PC-3 (cell line): ENCODE data around the gene MDM1. TPM values are rescaled to one million over a fixed set of nuclear protein-coding genes. Genes with fewer than 3 reads are reported as not detected.

Experiments
- ATAC-seq: fragments of 200-7000 bp; cut with Tn5 transposase; 2 replicates; pipeline ENCODE4 v1.9.1; 2020; ENCODE audit warnings: mild to moderate bottlenecking, moderate library complexity
- BruUV-seq: library from RNA; stranded (reverse); fragments of 400-500 nt; replicated peaks from 2 replicates; lab custom pipeline; 2021; lab: Mats Ljungman, UMichigan
- CTCF ChIA-PET: fragments of 300-600 bp; sonication (Branson Sonifier 250); formaldehyde crosslinking; loops from one replicate; lab custom pipeline; 2022; ENCODE audit warnings: antibody characterized with exemption; lab: Charles Lee
- POLR2A ChIA-PET: fragments of 300-600 bp; sonication (Branson Sonifier 250); formaldehyde crosslinking; loops from one replicate; lab custom pipeline; 2022; ENCODE audit warnings: antibody characterized with exemption; ENCODE audit not compliant: unreplicated experiment; lab: Charles Lee
- DNase-seq: peaks from one replicate; pipeline ENCODE4 v3.0.0-alpha.2; 2015
- H2AFZ ChIP-seq: fragments of 300-600 bp; sonication (generic); 2 replicates; pipeline ENCODE4 v1.6.0; 2016; ENCODE audit warnings: antibody characterized with exemption, low read length
- H3F3A ChIP-seq: fragments of 300-600 bp; sonication (generic); one replicate; pipeline ENCODE4 v1.6.0; 2017; ENCODE audit warnings: antibody characterized with exemption, low read length, control low read depth, mild to moderate bottlenecking; ENCODE audit not compliant: unreplicated experiment
- H3K27ac ChIP-seq: fragments of 300-600 bp; sonication (generic); 2 replicates; pipeline ENCODE4 v1.5.1; 2016; ENCODE audit warnings: mild to moderate bottlenecking, low read length
- H3K27me3 ChIP-seq: fragments of 300-600 bp; sonication (generic); 2 replicates; pipeline ENCODE4 v1.6.1; 2016; ENCODE audit warnings: low read length, mixed read lengths
- H3K36me3 ChIP-seq: fragments of 300-600 bp; sonication (generic); 2 replicates; pipeline ENCODE4 v1.6.1; 2016; ENCODE audit warnings: low read depth, mixed run types, low read length, mixed read lengths
- H3K4me1 ChIP-seq: fragments of 300-600 bp; sonication (generic); 2 replicates; pipeline ENCODE4 v1.5.1; 2016; ENCODE audit warnings: low read length; ENCODE audit not compliant: insufficient read depth
- H3K4me2 ChIP-seq: fragments of 300-600 bp; sonication (generic); 2 replicates; pipeline ENCODE4 v1.6.0; 2016; ENCODE audit warnings: low read length
- H3K4me3 ChIP-seq: fragments of 300-600 bp; sonication (generic); 2 replicates; pipeline ENCODE4 v1.5.1; 2016; ENCODE audit warnings: mild to moderate bottlenecking, low read length, mixed read lengths
- H3K79me2 ChIP-seq: fragments of 300-600 bp; sonication (generic); 2 replicates; pipeline ENCODE4 v1.6.1; 2017; ENCODE audit warnings: low read length, mixed read lengths
- H3K9ac ChIP-seq: fragments of 300-600 bp; sonication (generic); 2 replicates; pipeline ENCODE4 v1.6.0; 2016; ENCODE audit warnings: mild to moderate bottlenecking, low read length
- H3K9me2 ChIP-seq: fragments of 300-600 bp; sonication (generic); replicated peaks from 2 replicates; pipeline ENCODE4 v1.6.1; 2016; ENCODE audit warnings: mixed run types, low read length, mixed read lengths
- H3K9me3 ChIP-seq: fragments of 300-600 bp; sonication (generic); 2 replicates; pipeline ENCODE4 v1.6.1; 2016; ENCODE audit warnings: low read length, mixed read lengths
- H4K20me1 ChIP-seq: fragments of 300-600 bp; sonication (generic); 2 replicates; pipeline ENCODE4 v1.6.1; 2016; ENCODE audit warnings: low read length, mixed read lengths
- CTCF ChIP-seq: fragments of 300-600 bp; sonication (generic); conservative IDR thresholded peaks from 2 replicates; pipeline ENCODE4 v1.5.1; 2017; ENCODE audit warnings: antibody characterized with exemption, low read depth, mild to moderate bottlenecking, low read length
- EZH2 ChIP-seq: fragments of 300-600 bp; sonication (generic); IDR thresholded peaks from one replicate; pipeline ENCODE4 v1.6.1; 2017; ENCODE audit warnings: antibody characterized with exemption, mild to moderate bottlenecking, low read length; ENCODE audit not compliant: unreplicated experiment
- EZH2phosphoT487 ChIP-seq: fragments of 300-600 bp; sonication (generic); IDR thresholded peaks from 2 replicates; pipeline ENCODE4 v1.6.1; 2018; ENCODE audit warnings: mild to moderate bottlenecking, antibody characterized with exemption, low read length, borderline replicate concordance
- intact Hi-C: fragments of 100-400 bp; cut with micrococcal nuclease; formaldehyde crosslinking; loops from 2 replicates; pipeline ENCODE4 v1.9.0; 2023
- total RNA-seq: library from RNA; depleted of rRNA; stranded (reverse); fragments of >200 nt; gene quantifications from 2 replicates; pipeline ENCODE4 v1.2.3, GENCODE V29; 2014

The MDM1 gene
- total RNA-seq, 1 experiment from 2014 or later: 10.4 TPM

- intact Hi-C loops: no loop called here
- ATAC-seq (no peak), DNase-seq (no peak)
- Histone ChIP-seq H3K4me3 (no peak overlapping the region), H3K4me1 (peaks cover 12% of the 10 kb centered on the region), H3K9ac (no peak overlapping the region), H3K27ac (no peak overlapping the region), H3F3A (no peaks in the 10 kb centered on the region), H2AFZ (no peak overlapping the region), H3K9me3 (no peaks in the 10 kb centered on the region), H3K79me2 (peaks cover 12% of the 10 kb centered on the region), H3K36me3 (peaks cover 6% of the 10 kb centered on the region; the same call in 1 of the 2 replicates), H3K27me3 (no peaks in the 10 kb centered on the region), H3K4me2 (no peak overlapping the region), H3K9me2 (no peaks in the 10 kb centered on the region), H4K20me1 (no peaks in the 10 kb centered on the region)
- POLR2A ChIA-PET: no interaction called here
- no peak for TF ChIP-seq EZH2
- no peak for TF ChIP-seq EZH2phosphoT487
- no peak for TF ChIP-seq CTCF
- CTCF ChIA-PET: no interaction called here
- BruUV-seq: no TSS peak
Observed at GRCh38 chr12:68327896-68328295, 4.3 kb downstream of the MDM1 start.

GRCh38 chr12:68326716-68327115 is 5.4 kb downstream of the MDM1 start:
- H3K27ac ChIP-seq: no peak overlapping the region
- H3K9me2 ChIP-seq: no peaks in the 10 kb centered on the region
- no peak overlapping the region for H2AFZ ChIP-seq
- no peak for ATAC-seq
- ChIA-PET CTCF (no interaction called here), POLR2A (no interaction called here)
- H3K4me2 ChIP-seq: no peak overlapping the region
- H3K4me1 ChIP-seq: peaks cover 8% of the 10 kb centered on the region
- H3K36me3 ChIP-seq: peaks cover 9% of the 10 kb centered on the region; the same call in 1 of the 2 replicates
- H3K9ac ChIP-seq: no peak overlapping the region
- no peaks in the 10 kb centered on the region for H3K9me3 ChIP-seq
- no peaks in the 10 kb centered on the region for H3K27me3 ChIP-seq
- intact Hi-C loops: no loop called here
- H3K79me2 ChIP-seq: peaks cover 11% of the 10 kb centered on the region
- H3F3A ChIP-seq: no peaks in the 10 kb centered on the region
- no peak for DNase-seq
- TF ChIP-seq EZH2phosphoT487 (no peak), EZH2 (no peak), CTCF (no peak)
- BruUV-seq: no TSS peak
- no peaks in the 10 kb centered on the region for H4K20me1 ChIP-seq
- no peak overlapping the region for H3K4me3 ChIP-seq

- CTCF ChIA-PET: no interaction called here
- POLR2A ChIA-PET: no interaction called here
- ATAC-seq (no peak), DNase-seq (no peak)
- Histone ChIP-seq H3F3A (no peaks in the 10 kb centered on the region), H3K27me3 (no peaks in the 10 kb centered on the region), H3K9ac (no peak overlapping the region), H3K27ac (no peak overlapping the region), H3K4me1 (peaks cover 4% of the 10 kb centered on the region), H4K20me1 (no peaks in the 10 kb centered on the region), H3K4me3 (no peak overlapping the region), H3K36me3 (peaks cover 9% of the 10 kb centered on the region; the same call in 1 of the 2 replicates), H2AFZ (no peak overlapping the region), H3K9me2 (no peaks in the 10 kb centered on the region), H3K9me3 (no peaks in the 10 kb centered on the region), H3K79me2 (peaks cover 5% of the 10 kb centered on the region), H3K4me2 (no peak overlapping the region)
- no peak for TF ChIP-seq EZH2
- TF ChIP-seq EZH2phosphoT487: no peak
- no peak for TF ChIP-seq CTCF
- no TSS peak for BruUV-seq
- intact Hi-C loops: no loop called here
Observed at GRCh38 chr12:68325966-68326365, 6.2 kb downstream of the MDM1 start.
